ENCODE data around the gene ADAMTS19.
A peak's percentile ranks its signal among the peaks of the same experiment; 100 is the strongest.
"Not testable (repeated sequence)": the region's sequence is repeated elsewhere in the genome, so short reads cannot be mapped to it uniquely, and the experiment has no call there.

ADAMTS19 gene

GRCh38 chr5:129481161-129481560 lies 21.1 kb downstream of the ADAMTS19 start:
- DNase-seq, result no peak

DNA sequence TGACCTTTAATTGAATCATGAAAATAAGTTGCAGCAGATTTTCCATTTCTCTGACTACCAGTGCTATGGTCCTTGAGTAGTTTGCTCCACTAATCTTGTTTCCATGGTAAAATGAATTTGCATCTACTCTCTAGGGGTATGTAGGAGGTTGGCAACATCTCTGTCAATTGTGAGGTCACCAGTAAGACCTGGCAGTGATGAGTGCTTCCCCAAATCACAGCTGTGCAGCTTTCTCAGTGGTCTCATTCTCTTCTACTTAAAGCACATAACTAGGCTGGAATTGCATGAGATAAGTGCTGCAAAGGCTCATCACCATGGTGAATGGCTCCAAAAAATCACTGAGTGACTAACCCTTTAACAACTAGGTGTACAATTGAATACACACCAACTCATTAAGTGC lies 36.3 kb downstream of the ADAMTS19 start:
- DNase-seq, result peak; percentile 15 to 50

DNA sequence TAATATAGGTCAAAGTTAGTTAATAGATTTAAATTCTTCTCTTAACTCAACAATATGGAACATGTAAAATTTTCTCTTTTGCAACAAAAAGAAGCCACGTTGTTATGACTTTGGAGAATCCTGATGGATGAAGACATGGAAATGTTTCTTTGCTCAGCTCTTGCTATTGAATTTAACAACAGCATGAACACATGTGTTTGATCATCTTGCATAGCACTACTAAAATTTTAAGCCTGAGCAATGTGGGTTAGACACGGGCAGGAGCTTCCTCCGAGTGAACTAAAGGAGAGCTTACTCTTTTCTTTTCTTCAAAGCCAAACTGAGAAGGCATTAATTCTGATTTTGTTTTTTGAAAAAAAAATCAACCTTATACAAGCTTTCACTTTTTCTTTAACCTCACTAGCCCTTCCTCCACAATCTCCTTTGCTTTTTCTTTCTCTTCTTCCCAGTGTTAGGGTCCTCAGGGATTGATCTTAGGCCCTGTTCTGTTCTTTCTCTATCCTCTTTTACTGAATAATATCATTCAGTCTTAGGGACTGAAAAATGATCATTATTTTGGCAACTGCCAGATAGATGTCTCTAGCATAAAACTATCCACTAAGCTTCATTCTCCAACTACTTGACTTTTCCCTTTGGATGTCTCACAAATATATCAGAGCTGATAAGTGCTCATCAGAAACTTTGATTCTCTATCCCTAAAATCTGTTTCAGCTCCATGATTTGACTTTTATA lies 36.9 kb downstream of the ADAMTS19 start:
- no peak for DNase-seq

DNA sequence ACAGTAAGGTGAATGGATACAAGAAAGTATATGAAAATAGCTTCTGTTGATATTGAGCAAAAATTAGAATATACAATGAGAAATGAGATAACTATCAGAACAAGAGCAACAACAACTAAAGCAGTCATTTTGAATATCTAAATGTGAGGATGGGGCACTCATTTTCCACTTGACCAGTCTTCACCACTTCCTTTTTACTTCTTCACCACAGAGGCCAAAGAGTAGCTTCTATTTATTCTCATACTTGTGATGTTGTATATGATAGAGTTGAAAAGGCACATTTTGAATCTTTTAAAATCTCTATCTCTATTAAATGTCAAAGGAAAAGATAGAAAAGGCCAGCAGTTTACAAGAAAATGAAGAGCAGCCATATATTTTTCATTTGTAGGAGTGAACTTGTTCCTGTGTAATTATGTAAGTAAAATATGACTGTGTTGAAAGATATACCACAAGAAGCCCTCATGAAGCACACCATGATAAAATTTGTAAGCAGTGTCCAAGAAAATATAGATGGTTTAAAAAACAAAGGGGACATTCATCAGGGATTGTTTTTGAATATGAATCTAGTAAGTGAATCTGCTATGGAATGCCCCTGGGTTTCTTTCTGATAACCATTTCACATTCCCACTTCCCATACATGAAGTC lies 39.2 kb downstream of the ADAMTS19 start:
- no peak for DNase-seq

- peak in 1 of 2 experiments; percentile 31 for DNase-seq
These were observed 40.0 kb downstream of the ADAMTS19 start for GRCh38 chr5:129500101-129500500.

GRCh38 chr5:129506086-129506485 lies 46.0 kb downstream of the ADAMTS19 start:
- no peak for DNase-seq

GRCh38 chr5:129506950-129507349 lies 46.9 kb downstream of the ADAMTS19 start:
- no peak for DNase-seq

GRCh38 chr5:129507527-129507926 lies 47.4 kb downstream of the ADAMTS19 start:
- no peak for DNase-seq

- DNase-seq, result no peak
These were observed 48.5 kb downstream of the ADAMTS19 start for GRCh38 chr5:129508606-129509005.

- DNase-seq, result no peak
These were observed 49.4 kb downstream of the ADAMTS19 start for GRCh38 chr5:129509363-129509975.

GRCh38 chr5:129511291-129511690 lies 51.2 kb downstream of the ADAMTS19 start:
- no peak for DNase-seq

- no peak for DNase-seq
These were observed 81.0 kb downstream of the ADAMTS19 start for GRCh38 chr5:129541051-129541450.

- peak; percentile 12 to 74 for DNase-seq
These were observed 81.7 kb downstream of the ADAMTS19 start for GRCh38 chr5:129541648-129542251.

- DNase-seq, result no peak
These were observed 87.0 kb downstream of the ADAMTS19 start for GRCh38 chr5:129547137-129547536.

- DNase-seq, result no peak
These were observed 94.2 kb downstream of the ADAMTS19 start for GRCh38 chr5:129554134-129554904.

DNA sequence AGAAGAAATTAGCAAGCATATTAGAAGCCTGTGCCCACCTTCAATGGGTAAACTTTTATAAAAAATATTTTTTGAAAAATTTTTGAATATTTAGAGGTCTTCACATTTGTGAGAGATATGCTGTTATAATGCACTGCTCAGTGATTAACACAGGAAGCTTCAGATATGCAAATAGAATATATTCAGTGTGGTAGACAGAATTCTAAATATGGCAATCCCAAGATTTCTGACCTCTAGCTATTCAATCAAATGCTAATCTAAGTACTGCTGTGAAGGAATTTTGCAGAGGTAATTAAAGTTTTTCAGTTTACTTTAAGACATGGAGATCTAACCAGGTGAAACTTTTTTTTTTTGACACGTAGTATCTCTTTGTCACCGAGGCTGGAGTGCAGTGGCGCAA lies 103.5 kb downstream of the ADAMTS19 start:
- DNase-seq, result no peak

DNA sequence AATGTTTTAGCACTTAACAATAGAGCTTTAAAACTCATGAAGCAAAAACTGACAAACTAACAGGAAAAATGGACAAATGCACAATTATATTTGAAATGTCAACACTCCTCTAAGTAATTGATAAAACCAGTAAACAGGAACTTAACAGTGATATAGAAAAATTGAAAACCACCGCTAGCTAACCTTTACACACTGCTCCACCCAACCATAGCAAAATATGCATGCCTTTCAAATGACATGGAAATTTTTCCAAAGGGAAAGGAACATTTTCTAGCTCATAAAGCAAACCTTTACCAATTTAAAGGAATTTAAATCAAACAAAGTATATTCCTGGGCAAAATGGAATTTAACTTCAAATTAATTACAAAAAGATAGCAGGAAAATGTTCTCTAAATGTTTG lies 109.2 kb downstream of the ADAMTS19 start:
- DNase-seq, result no peak

- DNase-seq, result no peak
These were observed 112.0 kb downstream of the ADAMTS19 start for GRCh38 chr5:129572060-129572459.

DNA sequence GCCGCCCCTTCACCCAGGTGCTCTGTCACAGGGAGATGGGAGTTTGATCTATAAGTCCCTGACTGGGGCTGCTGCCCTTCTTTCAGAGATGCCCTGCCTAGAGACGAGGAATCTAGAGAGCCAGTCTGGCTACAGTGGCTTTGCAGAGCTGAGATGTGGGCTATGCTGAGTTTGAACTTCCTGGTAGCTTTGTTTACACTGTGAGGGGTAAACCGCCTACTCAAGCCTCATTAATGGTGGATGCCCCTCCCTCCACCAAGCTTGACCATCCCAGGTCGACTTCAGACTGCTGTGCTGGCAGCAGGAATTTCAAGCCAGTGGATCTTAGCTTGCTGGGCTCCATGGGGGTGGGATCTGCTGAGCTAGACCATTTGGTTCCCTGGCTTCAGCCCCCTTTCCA lies 124.4 kb downstream of the ADAMTS19 start:
- not testable (repeated sequence) for DNase-seq

DNA sequence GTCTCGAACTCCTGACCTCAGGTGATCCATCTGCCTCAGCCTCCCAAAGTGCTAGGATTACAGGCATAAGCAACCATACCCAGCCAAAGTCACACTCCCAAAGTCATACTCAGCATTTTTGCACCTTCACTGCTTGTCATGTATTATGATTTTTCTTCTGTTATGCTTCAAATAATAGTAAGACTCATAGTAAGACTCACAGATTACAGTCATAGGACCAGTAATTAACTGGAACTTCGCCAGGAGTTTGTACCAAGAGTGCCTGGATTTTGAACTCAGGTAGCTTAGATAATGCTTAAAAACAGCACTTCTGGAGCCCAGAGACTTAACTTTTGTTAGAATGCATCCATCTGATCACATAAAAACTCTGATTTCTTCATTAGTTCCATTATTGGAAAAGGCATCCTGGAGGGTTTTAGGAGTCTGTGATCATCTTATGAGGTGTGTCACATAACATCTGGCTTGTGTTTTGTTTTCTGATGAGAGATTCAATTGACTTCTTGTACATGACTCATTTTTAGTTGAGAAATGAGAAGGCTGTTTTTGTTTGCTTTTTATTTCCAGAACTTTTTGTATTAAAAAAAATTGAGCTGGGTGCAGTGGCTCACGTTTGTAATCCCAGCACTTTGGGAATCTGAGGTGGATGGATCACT lies 131.5 kb downstream of the ADAMTS19 start:
- DNase-seq, result no peak

DNA sequence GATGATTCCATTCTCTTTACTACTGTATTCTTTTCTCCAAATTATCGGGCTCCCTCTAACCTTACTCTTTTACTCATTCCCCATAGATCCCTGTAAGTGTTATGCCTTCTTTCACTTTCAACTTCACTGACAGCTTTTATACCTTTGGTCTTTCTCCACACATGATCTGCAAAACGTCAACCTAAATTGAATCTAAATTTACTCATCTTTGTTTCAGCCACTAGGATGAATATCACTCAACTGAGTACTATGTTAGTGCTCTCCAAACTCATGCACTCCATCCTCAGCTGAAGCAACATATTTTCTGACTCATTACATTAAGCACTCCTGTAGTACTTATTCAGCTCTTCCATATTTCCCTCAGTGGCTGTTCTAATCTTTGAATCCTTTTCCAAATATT lies 133.4 kb downstream of the ADAMTS19 start:
- no peak for DNase-seq

- DNase-seq, result peak in 1 of 2 experiments; percentile 9
These were observed 141.5 kb downstream of the ADAMTS19 start for GRCh38 chr5:129601576-129601975.

All from NCI-H446 (cell line).